WI38 (cell line): Measurements from ENCODE around the gene SLC9B2.

ENCODE experiments used
- H3K4me3 ChIP-seq: 2 replicates; pipeline ENCODE4 v1.5.1; 2011; ENCODE audit warnings: low read depth, mild to moderate bottlenecking, control low read depth, low read length
- TF ChIP-seq, protein P1 (sequence below): IDR thresholded peaks from 2 replicates; pipeline ENCODE4 v1.5.1; 2012; ENCODE audit warnings: low read depth, mild to moderate bottlenecking, control low read depth, low read length

Gene SLC9B2

DNA sequence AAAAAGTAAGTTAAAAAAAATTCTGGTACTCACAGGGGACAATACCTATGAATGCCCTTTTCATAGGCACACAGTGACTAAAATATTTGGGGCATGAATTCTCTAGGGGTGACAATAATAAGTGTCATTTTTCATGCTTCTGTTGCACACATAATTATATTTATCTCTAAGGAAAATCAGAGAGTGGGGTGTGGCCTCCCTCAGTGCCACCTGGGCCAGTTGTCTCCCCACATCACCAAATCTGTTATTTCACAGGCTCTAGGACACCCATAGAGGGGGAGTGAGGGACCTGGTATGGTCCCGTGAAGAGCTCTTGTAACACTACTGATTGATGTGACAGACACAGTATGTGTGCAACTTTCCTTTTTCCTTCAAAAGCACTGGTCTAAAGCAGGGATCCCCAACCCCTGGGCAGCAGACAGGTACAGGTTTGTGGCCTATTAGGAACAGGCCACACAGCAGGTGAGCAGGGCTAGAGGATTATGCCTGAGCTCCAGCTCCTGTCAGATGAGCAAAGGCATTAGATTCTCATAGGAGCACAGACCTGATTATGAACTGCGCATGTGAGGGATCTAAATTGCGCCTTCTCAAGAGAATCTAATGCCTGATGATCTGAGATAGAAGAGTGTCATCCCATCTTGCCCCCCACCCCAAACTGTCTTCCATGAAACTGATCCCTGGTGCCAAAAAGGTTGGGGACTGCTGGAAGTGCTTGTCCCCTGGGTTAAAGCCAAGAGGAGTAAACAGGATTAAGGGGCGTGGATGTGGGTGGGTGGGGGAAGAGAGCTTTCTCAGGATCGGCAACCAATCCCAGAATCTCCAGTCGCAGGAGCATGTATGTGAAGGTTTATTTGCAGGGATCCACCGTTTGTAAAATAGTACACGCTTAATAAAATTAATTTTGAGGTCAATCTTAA, 57.9 kb downstream of the SLC9B2 start:
- peak overlapping the region; percentile 53 for H3K4me3 ChIP-seq
- TF ChIP-seq, protein P1, sequence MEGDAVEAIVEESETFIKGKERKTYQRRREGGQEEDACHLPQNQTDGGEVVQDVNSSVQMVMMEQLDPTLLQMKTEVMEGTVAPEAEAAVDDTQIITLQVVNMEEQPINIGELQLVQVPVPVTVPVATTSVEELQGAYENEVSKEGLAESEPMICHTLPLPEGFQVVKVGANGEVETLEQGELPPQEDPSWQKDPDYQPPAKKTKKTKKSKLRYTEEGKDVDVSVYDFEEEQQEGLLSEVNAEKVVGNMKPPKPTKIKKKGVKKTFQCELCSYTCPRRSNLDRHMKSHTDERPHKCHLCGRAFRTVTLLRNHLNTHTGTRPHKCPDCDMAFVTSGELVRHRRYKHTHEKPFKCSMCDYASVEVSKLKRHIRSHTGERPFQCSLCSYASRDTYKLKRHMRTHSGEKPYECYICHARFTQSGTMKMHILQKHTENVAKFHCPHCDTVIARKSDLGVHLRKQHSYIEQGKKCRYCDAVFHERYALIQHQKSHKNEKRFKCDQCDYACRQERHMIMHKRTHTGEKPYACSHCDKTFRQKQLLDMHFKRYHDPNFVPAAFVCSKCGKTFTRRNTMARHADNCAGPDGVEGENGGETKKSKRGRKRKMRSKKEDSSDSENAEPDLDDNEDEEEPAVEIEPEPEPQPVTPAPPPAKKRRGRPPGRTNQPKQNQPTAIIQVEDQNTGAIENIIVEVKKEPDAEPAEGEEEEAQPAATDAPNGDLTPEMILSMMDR, result no peak

- TF ChIP-seq, protein P1, result no peak
- no peak overlapping the region for H3K4me3 ChIP-seq
Measured at GRCh38 chr4:103012551-103012950, 64.0 kb downstream of the SLC9B2 start.

GRCh38 chr4:103012060-103012459, 64.5 kb downstream of the SLC9B2 start:
- TF ChIP-seq, protein P1, result no peak
- no peak overlapping the region for H3K4me3 ChIP-seq

- H3K4me3 ChIP-seq, result no peak overlapping the region
- TF ChIP-seq, protein P1, result no peak
Measured at GRCh38 chr4:103011378-103012025, 65.1 kb downstream of the SLC9B2 start.

GRCh38 chr4:103010804-103011203, 65.8 kb downstream of the SLC9B2 start:
- TF ChIP-seq, protein P1, result no peak
- H3K4me3 ChIP-seq, result no peak overlapping the region

DNA sequence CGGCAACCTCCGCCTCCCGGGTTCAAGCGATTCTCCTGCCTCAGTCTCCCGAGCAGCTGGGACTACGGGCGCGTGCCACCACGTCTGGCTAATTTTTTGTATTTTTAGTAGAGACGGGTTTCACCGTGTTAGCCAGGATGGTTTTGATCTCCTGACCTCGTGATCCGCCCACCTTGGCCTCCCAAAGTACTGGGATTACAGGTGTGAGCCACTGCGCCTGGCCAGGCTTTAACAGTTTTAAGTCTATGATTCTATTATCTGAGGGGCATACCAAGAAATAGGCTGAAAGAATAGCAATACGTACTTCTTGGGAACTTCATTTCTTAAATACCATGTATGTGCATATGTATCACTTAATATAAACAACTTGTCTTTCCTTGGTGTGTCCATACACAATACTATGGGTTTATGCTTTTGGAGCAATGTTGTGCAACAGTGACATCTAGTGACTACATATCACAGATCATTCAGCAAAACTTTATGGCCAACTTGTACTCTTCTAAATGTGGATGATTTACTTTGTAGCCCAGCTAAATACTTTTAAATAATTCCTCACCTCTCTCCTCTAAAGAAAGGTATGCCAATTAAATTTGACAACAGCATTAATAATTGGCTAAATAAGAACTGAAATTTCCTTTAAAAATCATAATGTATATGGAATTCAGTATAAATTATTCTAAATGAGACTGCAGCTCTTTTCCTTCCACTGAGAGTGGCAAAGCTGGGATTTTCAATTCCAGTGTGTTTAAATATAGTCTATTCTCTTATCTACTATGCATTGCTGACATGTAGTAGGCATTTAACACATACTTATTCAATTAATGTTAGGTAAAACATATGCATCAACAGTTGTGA, 67.5 kb downstream of the SLC9B2 start:
- TF ChIP-seq, protein P1, result peak; percentile 43; the same call in 1 of the 2 replicates
- no peak overlapping the region for H3K4me3 ChIP-seq
